ENCODE results near the gene CTNNA1. TPM values are rescaled to one million over a fixed set of nuclear protein-coding genes. Genes with fewer than 3 reads are reported as not detected.
"Not testable (repeated sequence)": the region's sequence is repeated elsewhere in the genome, so short reads cannot be mapped to it uniquely, and the experiment has no call there.

CTNNA1 gene
- total RNA-seq, 4 donors from 2014 or later = 251 to 326 (median 274) TPM

DNA sequence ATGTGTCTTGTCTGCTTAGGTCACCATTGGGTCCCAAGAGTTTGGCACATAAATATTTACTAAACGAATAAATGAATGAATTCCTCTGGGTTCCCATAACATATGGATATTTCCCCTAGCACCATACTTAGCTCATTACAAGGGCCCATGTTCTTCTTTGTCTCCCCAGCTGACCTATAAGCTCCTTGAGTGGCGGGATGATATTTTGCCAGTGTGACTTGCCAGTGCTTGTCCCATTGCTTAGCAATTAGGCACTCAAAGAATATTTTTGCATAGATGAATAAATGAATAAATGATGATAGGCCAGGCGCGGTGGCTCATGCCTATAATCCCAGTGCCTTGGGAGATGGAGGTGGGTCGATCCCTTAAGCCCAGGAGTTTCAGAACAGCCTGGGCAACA, 16.9 kb upstream of the CTNNA1 start:
- TF ChIP-seq, protein P1, sequence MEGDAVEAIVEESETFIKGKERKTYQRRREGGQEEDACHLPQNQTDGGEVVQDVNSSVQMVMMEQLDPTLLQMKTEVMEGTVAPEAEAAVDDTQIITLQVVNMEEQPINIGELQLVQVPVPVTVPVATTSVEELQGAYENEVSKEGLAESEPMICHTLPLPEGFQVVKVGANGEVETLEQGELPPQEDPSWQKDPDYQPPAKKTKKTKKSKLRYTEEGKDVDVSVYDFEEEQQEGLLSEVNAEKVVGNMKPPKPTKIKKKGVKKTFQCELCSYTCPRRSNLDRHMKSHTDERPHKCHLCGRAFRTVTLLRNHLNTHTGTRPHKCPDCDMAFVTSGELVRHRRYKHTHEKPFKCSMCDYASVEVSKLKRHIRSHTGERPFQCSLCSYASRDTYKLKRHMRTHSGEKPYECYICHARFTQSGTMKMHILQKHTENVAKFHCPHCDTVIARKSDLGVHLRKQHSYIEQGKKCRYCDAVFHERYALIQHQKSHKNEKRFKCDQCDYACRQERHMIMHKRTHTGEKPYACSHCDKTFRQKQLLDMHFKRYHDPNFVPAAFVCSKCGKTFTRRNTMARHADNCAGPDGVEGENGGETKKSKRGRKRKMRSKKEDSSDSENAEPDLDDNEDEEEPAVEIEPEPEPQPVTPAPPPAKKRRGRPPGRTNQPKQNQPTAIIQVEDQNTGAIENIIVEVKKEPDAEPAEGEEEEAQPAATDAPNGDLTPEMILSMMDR (IDR thresholded peaks at IDR 0.05) = no peak
- ATAC-seq (ENCODE audit: low FRiP score) (no peak), DNase-seq (ENCODE audit: low spot score) (no peak)

DNA sequence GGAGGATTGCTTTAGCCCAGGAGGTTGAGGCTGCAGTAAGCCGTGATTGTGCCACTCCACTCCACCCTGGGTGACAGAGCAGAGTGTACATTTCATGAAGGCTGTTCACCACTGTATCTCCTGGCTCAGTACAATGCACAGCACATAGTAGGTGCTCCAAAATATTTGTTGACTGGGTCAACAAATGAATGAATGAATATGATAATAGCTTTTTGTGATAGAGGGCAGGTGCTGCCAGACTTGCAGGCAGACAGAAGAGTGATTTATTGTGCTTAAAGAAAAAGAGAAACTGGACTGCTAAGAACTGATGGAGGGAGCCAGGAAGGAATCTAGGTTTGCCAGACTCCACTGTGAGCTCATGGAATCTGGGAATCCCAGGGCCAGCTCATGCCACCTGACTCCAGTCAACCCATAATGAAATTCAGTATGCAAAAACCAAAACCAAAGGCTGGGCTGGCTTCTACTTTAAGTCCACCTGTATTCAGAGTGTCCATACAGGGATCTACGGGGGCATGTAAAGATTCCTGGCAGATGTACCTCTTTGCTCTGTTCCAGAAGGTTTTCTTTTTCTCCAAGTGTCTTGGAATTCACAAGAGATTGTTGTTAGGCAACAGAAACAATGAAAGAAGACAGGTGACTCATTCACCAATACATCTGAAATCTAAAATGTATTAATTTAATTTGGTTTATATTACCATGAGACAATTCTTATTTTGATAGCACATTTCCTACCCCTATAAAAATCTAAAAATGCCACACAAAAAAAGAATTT, 15.5 kb upstream of the CTNNA1 start:
- DNase-seq (ENCODE audit: low spot score) = no peak
- TF ChIP-seq, protein P1 (IDR thresholded peaks at IDR 0.05) = no peak
- no peak for ATAC-seq (ENCODE audit: low FRiP score)

DNA sequence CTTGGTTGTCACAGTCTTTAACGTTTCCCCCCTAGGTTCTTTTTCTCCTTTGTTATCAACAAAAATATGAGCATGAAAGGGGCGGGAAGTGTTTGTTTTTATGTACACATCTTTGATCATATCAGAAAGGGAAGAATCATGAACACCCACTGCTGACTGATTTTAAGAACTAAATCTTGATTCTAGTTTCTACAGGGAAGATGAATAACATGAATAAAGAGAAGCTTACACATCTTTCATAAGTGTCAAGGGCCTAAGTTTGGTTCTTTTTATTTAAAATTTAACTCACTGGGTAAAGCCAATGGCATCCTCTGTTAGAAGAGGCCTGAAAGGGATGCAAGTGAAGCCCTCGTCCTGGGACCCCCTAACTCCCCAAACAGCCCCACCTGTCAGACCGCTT, 14.8 kb upstream of the CTNNA1 start:
- ATAC-seq (ENCODE audit: low FRiP score) (no peak), DNase-seq (ENCODE audit: low spot score) (no peak)
- TF ChIP-seq, protein P1 (IDR thresholded peaks at IDR 0.05) = no peak

DNA sequence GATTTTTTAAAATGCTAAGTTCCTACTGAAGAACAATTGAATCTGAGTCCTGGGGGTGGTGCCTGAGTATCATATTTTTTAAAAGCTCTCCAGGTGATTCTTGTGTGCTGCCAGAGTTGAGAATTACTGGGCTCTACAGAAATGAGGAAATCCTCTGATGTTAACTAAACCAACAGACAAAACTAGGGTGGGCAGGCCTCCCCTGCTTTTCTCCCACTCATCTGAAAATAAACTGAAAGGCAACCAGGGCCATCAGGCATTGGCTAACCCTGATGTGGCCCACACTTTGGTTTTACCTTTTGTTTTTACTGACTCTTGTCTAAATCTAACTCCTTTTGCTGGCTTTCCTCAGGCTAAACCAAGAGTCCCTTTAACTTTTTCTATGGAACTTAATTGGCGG, 13.3 kb upstream of the CTNNA1 start:
- DNase-seq (ENCODE audit: low spot score) (no peak), ATAC-seq (ENCODE audit: low FRiP score) (no peak)
- TF ChIP-seq, protein P1 (IDR thresholded peaks at IDR 0.05) = no peak

DNA sequence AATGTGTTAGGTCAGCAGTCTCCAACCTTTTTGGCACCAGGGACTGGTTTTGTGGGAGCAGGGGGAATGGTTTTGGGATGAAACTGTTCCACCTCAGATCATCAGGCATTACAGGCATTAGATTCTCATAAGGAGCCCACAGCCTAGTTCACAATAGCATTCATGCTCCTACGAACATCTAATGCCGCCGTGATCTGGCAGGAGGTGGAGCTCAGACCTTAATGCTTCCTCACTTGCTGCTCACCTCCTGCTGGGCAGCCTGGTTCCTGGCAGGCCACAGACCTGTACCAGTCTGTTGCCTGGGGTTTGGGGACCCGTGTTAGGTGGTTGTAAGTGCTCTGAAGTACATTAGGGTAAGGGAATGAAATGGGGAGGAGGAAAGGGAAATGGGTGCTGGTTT, 9.7 kb upstream of the CTNNA1 start:
- DNase-seq (ENCODE audit: low spot score) (no peak), ATAC-seq (ENCODE audit: low FRiP score) (no peak)
- TF ChIP-seq, protein P1 (IDR thresholded peaks at IDR 0.05) = no peak

DNA sequence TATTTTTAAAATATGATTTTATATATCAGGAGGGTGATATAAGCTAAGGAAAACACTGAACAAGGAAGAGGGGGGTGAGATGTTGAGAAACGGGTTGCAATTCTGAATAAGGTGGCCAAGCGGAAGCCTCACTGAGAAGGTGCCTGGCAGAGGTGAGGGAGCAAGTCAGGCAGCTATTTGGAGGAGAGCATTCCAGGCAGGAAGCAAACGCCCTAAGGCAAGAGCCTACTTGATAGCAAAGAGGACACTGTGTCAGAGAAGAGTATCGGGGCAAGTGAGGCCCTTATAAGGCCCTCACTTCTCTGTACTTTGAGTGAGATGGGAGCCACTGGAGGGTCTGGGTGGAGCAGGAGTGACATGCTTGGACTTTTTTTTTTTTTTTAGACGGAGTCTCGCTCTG, 8.0 kb upstream of the CTNNA1 start:
- ATAC-seq (ENCODE audit: low FRiP score) = no peak
- no peak for DNase-seq (ENCODE audit: low spot score)
- TF ChIP-seq, protein P1 (IDR thresholded peaks at IDR 0.05) = no peak

DNA sequence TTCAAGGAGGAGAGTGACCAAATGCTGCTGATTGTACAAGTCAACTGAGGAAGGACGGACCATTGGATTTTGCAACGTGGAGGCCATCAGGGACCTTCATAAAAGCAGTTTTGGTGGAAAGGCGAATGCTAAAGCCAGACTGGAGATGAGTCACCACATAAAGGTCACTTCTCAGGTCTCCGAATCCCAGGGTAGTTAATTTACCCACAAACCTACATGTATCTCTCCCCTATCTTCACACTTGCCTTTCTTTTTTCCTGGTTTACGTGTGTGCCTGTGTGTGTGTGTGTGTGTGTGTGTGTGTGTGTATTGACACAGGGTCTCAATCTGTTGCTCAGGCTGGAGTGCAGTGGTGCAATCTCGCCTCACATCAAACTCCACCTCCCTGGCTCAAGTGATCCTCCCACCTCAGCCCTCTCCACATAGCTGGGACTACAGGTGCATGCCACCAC, 4.6 kb upstream of the CTNNA1 start:
- TF ChIP-seq, protein P1 (IDR thresholded peaks at IDR 0.05) = no peak
- ATAC-seq (ENCODE audit: low FRiP score) (no peak), DNase-seq (ENCODE audit: low spot score) (no peak)

DNA sequence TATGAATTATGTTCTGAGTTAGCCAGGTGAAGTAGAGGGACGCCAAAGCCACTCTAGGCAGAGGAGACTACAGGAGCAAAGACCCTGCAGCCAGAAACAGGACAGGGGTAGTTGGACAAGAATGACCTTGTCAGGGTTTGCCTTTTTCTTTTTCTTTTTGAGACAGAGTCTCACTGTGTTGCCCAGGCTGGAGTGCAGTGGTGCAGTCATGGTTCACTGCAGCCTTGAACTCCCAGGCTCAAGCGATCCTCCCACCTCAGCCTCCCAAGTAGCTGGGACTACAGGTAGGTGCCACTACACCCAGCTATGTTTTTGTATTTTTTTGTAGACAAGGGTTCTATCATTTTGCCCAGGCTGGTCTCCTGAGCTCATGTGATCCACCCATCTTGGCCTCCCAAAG, 1.9 kb upstream of the CTNNA1 start:
- not testable (repeated sequence) for DNase-seq (ENCODE audit: low spot score); ATAC-seq (ENCODE audit: low FRiP score)
